Renal cortex interstitium (tissue), 11 donors: ENCODE results near the gene CDK16. TPM values are rescaled to one million over a fixed set of nuclear protein-coding genes. Genes with fewer than 3 reads are reported as not detected.

ENCODE experiments used
- DNase-seq, 11 donors: peaks; one replicate each; pipeline ENCODE4 v3.0.0-alpha.2; 2013; ENCODE audit warnings: low read depth in 9 of 11, low spot score in 4 of 11; ENCODE audit errors: extremely low read depth in 1 of 11
- polyA plus RNA-seq, 3 donors: library from polyadenylated mRNA; unstranded; fragments of 120-200 nt; gene quantifications; one replicate each; pipeline ENCODE4 v1.2.1, GENCODE V29; 2013; ENCODE audit not compliant: insufficient read length in 3 of 3

CDK16 gene
- polyA plus RNA-seq, 3 donors: 100.0 to 141 (median 127) TPM

DNA sequence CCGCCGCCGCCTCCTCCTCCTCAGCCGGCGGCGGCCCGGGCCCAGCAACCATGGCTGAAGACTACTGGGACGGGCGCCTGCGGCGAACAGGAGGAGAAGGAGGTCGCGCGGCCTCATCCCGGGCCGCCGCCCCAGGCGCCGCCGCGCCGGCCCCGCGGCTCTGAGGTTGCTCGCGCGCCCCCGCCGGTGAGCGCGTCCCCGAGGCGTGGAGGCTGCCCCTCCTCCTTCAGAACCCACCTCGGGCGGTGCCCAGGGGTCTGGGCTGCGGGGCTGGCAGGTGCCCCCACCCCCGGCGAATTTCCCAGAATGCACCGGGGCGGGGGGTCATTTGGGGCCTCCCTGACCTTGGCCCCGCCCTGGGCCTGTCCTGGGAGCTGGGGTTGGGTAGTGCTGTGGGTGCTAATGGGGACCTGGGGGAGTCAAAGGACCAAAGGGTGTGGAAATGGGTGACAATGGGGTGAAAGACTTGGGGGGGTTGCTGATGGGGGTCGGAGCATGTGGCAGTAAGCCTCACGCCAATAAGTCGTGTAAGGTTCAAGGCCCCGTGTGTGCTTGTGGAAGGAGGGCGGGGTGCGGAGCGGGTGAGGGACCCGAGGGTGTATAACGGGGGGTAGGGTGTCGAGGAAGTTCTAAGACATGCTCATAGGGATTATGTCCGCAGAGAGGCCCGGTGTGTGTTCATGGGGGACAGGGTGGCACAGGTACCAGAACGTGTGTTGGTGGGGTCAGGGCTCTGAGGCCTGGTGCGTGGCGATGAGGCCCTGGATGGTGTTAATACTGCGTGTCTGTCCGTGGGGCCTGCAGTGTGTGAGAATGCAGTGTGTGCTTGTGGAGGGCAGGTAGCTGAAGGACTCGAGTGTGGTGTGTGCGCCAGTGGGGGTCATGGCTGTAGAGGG, 687 bp downstream of the CDK16 start:
- DNase-seq: peak in 2 of 11 donors; percentile 32 to 34

DNA sequence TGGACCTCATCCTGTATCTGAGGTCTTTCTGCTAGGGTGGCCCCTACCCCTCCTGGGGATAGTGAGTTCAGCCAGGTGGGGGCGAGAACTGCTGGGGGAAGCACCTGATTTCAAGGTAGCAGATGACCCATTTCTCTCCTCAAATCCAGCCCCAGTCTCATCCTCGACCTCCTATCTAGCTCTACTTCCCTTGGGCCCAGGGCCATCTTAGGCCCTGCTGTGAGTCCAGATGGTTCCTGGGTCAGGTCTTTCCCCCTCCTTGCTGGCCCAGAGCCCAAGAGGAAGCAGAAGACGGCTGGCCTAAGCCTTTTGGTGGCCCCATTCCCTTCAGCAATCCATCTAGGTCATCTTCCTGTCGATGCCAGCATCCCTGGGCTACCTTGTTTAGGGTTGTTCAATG, 3.3 kb downstream of the CDK16 start:
- DNase-seq: no peak

DNA sequence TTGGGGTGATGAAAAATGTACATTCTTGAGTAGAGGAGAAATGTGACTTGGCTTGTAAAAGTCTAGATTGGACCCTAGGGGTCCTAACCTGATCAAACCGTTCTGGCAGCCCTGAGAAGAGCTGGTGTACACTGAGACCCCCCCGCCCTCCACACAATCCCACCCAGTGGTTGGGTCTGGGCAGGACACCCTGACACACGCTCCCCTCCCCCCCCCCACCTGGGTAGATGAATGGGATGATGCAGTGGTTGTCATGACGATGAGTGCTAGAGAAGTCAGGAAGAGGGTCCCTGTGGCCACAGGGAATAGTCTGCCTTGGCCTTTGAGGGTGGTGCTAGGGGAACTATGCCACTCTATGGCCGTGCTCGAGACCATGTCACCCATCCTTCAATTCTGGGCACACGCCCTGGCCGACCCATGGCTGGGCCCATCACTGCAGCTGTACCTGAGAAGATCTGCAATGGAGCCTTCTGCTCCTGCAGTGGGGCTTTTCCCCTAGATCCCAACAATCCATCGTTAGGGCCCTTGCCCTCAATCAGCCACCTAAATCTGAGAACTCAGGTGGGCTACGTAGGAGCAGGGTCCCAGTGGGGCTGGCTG, 4.4 kb downstream of the CDK16 start:
- no peak for DNase-seq

DNA sequence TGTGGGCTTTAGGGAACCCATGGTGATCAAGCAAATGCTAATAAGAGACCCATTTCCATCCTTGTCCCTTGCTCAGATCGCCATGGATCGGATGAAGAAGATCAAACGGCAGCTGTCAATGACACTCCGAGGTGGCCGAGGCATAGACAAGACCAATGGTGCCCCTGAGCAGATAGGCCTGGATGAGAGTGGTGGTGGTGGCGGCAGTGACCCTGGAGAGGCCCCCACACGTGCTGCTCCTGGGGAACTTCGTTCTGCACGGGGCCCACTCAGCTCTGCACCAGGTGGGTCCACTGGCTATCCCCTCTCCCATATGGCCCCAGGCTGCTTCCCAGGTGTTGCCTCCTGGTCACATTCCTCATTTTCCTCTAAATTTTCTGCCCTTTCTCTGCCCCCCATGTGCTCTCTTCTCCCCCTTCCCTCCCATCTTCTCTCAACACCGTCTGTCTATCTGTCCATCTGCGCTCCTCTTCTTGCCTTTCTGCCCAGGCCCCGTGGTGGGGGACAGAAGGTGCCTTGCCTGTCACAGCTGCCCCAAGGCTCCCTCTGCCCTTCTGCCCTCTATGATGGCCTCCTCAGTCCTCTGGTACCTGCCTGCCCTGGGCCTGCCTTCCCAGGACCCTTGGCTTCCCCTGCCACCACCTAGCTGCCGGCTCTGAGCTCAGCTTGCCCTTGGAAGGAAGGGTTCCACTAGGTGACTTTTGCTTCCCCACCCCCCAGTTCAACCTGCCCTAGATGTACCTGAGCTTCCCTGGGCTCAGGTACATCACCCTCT, 5.2 kb downstream of the CDK16 start:
- DNase-seq: no peak

DNA sequence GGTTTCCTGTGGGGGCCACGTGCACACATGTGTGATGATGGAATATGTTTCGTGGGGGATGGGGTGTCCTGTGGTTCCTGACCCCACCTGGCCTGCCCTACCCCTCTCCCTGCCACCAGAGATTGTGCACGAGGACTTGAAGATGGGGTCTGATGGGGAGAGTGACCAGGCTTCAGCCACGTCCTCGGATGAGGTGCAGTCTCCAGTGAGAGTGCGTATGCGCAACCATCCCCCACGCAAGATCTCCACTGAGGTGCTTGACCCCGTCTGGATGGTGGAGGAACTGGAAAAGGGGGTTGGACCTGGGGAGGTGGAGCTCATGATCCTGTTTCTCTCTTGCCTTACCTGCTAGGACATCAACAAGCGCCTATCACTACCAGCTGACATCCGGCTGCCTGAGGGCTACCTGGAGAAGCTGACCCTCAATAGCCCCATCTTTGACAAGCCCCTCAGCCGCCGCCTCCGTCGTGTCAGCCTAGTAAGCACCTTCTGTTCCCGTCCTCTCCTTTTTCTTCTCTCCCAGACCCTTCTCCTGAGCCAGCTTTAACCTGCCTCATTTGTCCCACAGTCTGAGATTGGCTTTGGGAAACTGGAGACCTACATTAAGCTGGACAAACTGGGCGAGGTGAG, 5.9 kb downstream of the CDK16 start:
- DNase-seq: no peak

DNA sequence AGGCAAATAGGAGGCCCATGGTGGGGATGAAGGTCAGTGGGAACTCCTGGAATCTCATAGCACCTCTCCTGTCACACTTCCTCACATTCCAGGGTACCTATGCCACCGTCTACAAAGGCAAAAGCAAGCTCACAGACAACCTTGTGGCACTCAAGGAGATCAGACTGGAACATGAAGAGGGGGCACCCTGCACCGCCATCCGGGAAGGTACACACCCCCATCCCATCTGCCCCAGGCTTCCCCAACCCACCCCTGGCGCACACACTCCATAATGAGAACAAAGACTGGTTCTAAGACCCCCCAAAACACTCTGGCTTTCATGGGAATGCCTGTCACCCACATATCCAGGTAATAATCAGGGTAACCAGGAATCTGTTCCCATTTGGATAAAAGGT, 6.4 kb downstream of the CDK16 start:
- DNase-seq: no peak

DNA sequence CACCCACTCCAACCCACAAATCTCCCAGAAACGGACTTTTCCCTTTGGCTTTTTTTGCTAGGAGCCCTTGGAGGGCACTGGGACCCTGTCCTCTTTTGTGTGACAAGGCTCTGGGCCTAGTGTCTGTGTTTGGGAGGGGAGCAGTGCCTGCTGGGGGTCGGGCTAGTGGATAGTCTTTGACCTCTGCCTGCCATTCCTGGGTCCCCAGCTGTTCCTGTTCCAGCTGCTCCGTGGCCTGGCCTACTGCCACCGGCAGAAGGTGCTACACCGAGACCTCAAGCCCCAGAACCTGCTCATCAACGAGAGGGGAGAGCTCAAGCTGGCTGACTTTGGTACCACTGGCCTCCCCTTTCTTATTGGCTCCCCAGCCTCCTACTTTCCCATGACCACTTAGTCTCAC, 7.6 kb downstream of the CDK16 start:
- no peak for DNase-seq

DNA sequence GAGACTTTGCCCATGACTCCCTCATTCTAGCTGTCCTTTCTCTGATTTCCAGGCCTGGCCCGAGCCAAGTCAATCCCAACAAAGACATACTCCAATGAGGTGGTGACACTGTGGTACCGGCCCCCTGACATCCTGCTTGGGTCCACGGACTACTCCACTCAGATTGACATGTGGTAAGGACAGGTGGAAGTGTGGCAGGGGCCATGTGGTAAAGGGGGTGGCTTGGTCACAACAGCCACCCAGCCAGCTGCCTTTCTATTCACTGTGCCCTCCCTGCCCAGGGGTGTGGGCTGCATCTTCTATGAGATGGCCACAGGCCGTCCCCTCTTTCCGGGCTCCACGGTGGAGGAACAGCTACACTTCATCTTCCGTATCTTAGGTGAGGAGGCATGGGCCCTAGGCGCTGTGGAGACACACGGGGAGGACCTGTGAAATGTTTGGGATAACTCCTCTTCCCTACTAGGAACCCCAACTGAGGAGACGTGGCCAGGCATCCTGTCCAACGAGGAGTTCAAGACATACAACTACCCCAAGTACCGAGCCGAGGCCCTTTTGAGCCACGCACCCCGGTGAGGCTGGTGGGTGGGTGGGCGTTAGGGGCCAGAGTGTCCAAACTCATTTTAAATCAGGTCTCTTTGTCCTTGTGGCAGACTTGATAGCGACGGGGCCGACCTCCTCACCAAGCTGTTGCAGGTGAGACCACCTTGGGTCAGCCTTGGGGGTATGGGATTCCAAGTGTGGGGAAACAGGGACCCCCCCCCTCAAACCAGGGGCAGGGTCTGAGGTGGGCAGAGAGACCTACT, 8.3 kb downstream of the CDK16 start:
- no peak for DNase-seq

DNA sequence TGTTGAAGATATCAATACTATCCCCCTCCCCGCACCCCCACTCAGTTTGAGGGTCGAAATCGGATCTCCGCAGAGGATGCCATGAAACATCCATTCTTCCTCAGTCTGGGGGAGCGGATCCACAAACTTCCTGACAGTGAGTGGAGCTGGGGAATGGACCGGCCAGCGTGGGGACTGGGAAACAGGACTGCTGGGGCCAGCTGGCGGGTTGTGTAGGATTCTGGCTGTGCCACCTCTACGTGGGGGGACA, 8.8 kb downstream of the CDK16 start:
- no peak for DNase-seq

DNA sequence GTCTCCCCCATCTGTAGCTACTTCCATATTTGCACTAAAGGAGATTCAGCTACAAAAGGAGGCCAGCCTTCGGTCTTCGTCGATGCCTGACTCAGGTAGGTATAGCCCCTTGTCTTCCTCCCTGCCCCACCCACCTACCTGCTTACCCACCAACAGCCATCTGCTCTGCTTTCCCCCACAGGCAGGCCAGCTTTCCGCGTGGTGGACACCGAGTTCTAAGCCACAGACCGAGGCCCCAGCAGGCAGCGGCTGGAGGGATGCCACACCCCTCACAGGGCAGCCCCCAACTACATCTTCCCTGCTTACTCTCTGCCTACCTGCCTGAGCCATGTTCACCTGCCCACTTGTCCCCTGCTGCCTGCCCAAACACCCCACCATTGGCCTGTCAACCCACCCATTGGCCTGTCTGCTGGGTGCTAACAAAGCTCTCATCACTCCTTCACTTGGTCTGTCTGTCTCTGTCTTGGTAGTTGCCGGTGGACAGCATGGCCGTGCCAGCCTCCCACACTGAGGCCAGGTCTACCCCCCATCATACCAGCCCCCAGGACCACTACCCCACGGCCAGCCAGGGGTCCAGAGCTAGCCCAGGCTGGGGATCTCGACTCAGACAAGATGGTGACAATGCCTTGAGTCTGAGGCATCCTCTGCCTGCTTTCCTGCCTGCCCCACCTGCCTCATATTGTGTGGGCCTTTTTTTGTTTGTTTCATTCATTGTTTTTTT, 10.2 kb downstream of the CDK16 start:
- DNase-seq: no peak

DNA sequence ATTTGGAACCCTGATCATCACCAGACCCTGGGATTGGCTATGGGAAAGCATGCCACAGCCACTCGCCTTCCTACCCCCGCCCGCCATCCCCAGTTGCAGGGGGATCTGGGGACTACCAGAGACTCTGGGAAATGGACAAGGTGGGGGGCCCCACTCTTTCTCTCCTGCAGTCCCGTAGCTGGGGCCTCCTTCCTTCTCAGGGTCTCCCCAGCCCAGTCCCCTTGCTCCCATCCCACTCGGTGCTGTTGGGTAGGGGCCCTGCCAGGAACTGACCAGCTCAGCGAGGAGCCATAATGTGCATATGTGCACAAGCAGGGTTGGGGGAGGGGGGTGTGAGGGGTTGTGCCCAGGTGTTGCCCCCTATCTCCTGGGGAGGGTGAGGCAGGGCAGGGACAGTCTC, 10.9 kb downstream of the CDK16 start:
- DNase-seq: no peak

DNA sequence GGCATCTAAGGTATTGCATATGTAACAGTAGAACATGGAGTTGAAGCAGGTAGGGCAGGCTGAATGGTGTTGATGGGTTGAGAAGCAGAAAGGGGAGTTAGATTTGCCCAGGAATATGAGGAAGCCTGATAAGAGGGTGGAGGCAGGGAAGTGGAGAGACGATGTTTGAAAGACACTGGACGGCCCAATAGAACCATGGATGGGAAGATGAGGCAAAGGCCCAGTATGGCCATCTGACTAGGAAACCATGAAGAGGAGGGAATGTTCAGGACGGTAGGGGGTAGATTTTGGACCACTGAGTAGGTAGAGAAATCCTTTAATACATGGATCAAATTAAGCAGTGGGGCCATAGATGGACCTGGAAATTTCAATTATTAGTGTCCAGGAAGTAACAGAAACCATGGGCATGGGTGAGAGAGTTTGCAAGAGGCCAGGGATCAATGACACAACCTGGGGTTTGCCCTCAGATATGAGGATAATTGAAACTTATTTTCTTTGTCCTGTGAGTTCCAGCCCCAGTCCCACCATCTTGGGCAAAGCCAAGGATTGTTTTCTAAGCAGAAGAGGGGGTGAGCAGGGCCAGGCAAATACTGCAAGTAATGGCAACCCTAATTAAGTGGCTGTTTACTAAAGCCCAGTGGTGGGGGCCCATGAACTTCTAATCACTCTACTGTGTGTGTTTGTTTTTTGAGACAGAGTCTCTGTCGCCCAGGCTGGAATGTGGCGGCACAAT, 11.8 kb downstream of the CDK16 start:
- no peak for DNase-seq

DNA sequence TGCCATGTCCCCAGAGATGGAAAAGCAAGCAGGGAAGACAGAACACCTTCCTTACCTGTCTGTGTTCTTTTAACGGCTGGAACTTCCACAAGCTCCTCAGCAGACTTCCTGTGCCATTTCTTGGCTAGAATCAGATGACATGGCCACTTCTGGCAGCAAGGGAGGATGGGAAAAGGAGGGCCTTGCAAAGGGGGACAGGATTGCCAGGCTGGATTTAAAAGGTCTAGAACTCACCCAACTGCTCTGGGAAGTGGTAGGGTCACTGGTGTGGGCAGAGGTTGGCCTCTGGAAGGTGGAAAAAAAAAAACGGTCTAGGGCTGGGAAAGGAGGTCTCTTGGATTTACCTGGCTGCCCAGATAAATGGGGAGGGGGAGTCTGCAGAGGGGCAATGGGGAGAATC, 12.7 kb downstream of the CDK16 start:
- DNase-seq: no peak

DNA sequence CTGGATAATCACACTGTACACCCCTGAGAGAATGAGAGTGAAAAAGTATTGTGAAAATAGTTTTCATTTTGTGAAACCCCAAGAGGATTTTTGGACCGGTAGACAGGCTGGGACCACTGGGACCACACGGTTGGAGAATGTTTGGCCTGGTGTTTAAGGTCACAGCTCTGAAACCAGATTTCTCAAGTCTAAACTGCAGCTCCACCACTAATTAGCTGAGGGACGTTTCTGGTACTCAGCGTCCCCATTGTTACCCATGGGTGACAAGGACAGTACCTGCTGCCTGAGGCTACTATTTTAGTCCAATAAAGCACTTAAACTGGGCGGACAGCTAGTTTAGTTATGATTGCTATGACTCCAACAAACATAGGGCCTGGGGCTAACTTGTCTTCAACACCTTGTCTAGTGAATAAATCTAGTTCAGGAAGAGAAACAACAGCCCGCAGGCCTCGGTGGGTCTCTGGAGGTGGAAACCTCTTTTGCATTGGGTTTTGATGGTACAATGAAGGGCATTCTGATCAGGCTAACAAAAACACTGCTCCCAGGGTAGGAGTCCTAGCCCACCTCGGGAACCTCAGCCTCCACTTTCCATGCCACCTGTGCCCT, 13.8 kb downstream of the CDK16 start:
- DNase-seq: no peak

DNA sequence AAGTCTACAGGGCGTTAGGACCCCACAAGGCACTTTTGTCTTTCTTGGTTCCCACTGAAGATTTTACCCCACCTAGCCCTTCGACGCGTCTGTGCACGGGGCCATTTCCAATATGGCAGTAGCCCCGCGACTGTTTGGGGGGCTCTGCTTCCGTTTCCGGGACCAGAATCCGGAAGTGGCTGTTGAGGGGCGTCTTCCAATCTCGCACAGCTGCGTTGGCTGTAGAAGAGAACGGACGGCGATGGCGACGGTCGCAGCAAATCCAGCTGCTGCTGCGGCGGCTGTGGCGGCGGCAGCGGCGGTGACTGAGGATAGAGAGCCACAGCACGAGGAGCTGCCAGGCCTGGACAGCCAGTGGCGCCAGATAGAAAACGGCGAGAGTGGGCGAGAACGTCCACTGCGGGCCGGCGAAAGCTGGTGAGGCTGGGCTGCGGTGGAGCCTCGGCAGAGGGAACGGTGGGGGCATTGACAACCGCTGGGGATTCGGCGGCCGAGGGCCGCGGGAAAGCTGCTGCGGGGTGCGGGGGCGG, 14.4 kb downstream of the CDK16 start, which contains the start of gene USP11:
USP11 (plus strand) TSS at position 207 of the 530 bp plus-strand sequence; CDS start at position 242, 35 bp downstream.
- peak in 9 of 11 donors; percentile 25 to 64 (median 49) for DNase-seq

DNA sequence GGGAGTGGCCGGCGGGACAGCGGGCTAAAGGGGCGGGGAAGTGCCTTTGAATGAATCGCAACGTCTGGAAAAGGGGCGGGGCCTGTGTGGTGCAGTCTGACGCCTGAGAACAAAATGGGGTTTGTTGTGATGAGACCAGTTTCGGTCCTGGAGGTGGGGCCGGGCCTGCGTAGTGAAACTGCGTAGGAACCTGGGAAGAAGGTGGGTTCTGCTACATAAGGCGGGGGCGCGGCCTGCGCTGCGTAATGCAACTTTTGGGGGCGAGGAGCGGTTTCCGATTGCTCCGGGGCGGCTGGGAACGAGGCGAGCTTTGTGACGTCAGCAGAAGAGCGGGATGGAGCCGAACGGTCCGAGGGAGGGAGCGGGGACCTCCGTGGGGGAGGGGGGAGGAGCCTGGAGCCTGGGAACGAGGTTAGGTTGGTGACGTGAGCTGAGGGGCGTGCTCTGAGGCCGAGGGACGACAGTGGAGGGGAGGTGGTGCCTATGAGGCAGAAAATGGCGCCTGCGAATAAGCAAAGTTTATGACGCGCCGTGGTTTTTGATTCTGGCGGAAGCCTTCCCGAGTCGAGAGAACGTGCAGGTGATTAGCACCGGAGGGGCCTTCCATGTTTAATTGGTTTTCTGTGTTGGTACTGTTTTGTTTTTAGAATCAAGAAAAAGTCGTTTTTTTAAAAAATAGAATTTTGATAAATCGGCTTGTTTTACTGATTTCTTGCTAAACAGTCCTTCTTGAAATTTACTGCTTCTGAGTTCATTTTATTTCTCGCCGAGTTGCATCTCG, 15.0 kb downstream of the CDK16 start:
- peak; percentile 74 to 91 (median 85) for DNase-seq
